ENCODE measurements around the gene GOPC.

GOPC gene

DNA sequence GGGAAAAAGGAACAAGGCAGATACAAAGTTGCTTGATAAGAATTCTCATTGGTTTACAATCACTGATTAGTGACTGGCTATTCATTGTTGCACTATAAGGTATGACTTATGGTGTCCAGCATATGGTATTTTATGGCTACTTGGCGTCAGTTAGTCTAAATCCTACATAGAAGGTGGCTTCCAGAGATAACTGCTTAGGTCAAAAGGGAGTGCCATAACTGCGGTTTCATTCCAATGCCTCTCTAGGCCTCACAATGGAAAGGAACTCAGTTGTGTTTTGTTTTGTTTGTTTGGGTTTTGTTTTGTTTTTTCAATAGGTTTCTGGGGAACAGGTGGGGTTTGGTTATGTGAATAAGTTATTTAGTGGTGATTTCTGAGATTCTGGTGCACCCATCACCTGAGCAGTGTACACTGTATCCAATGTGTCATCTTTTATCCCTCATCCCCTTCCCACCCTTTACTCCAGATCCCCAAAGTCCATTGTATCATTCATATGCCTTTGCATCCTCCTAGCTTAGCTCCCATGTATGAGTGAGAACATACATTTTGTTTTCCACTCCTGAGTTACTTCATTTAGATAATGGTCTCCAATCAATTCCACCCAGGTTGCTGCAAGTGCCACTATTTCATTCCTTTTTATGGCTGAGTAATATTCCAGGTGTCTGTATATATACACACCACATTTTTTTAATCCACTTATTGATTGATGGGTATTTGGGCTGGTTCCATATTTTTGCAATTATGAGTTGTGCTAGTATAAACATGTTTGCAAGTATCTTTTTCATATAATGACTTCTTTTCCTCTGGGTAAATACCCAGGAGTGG, 7.0 kb downstream of the GOPC start:
- DNase-seq (ENCODE audit: low read depth in 2 of 2), result no peak

DNA sequence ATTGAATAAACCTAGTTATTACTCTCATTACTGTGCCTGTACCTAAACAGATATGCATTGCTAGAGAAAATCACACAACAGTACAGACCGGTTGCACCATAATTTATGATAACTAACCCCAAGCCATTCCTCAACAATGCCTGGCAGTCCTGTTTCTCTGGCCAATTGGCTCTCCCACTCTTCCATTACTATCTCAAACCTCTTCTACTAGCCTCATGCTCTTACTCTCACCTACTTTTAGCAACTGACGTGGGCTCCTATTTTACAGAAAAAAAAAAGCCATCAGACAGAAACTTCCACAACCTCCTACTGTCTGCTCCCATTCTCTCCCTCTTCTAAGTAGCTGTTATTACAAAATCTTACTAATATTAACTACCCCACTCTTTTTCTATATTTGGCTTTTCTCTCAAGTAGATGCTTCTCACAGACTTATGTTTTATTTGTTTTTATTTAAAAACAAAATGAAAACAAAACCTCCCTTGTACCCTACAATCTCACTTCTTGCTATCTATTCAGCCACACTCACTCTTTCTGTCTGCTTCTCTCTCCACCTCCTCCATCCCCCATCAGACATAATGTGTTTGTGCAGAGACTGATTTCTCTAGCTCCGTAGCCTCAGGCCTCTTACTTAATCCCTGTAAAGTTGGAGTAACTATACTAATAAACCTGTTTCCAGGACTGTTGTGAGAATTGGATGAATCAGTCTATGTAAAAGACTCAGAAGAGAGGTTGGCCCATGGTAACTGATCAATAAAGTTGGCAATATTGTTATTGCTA, 9.1 kb downstream of the GOPC start:
- DNase-seq (ENCODE audit: low read depth in 2 of 2), result no peak

DNA sequence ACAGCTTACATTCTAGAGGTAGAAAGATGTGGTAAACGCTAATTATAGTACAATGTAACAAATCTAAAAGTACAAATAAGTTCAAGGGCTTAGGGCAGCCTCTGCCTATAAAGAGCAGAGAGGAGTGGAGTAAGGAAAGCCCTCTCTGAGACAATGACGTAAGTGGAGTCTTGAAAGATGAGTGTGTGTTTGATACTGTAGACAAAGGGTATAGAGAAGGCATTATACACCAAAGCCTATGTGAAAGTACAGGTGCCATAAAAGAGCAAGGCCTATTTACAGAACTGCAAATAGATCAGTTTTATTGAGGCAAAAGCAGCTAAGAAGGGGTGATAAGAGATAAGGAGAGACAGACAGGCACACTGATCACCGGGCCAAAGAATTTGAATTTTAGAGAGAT, 10.9 kb downstream of the GOPC start:
- DNase-seq (ENCODE audit: low read depth in 2 of 2), result no peak

DNA sequence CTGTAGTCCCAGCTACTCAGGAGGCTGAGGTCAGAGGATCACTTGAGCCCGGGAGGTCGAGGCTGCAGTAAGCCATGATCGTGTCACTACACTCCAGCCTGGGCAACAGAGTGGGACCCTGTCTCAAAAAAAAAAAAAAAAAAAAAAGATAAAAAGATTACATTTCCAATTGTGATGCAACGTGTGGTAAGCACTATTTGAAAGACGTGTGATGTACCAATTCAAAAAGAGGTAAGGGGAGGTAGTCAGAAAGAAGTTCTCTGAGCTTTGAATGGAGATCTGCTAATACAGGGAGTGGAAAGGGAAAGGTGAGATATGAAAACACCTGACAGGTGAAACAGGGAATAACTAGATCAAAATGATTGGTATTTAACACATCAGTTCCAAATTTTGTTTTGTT, 11.9 kb downstream of the GOPC start:
- DNase-seq (ENCODE audit: low read depth in 2 of 2), result no peak

DNA sequence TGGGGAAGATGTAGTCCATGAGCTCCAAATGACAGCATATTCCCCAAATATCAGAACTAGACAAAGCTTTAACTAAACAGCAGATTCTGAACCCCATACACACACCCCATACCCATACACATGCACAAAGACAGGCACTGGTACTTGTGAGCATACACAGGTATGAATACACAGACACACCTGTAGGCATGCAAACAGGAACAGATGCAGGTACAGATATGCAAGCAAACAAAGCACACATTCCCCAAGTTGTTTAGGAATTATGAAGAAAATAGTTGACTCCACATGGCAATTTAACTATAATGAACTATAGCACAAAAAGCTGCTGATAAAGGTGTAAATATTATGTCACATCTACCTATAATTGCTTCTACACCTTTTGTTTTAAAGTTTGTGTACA, 16.7 kb downstream of the GOPC start:
- DNase-seq (ENCODE audit: low read depth in 2 of 2), result no peak

DNA sequence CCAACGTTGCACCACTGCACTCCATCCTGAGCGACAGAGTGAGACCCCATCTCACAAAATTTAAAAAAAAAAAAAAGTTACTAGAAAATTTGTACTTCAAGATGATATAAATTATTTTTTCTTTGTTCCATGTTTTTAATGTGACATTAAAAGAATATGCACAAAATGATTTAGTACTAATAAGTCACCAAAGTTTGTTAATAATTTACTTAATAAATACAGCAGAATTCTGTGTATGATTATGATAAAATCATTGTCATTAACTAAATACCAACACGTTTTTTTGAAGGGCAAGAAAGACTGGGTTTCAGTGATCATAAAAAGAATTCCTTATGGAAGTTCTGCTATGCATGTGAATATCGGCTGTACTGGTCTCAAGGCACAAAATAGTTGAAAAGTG, 28.1 kb downstream of the GOPC start:
- DNase-seq (ENCODE audit: low read depth in 2 of 2), result no peak

DNA sequence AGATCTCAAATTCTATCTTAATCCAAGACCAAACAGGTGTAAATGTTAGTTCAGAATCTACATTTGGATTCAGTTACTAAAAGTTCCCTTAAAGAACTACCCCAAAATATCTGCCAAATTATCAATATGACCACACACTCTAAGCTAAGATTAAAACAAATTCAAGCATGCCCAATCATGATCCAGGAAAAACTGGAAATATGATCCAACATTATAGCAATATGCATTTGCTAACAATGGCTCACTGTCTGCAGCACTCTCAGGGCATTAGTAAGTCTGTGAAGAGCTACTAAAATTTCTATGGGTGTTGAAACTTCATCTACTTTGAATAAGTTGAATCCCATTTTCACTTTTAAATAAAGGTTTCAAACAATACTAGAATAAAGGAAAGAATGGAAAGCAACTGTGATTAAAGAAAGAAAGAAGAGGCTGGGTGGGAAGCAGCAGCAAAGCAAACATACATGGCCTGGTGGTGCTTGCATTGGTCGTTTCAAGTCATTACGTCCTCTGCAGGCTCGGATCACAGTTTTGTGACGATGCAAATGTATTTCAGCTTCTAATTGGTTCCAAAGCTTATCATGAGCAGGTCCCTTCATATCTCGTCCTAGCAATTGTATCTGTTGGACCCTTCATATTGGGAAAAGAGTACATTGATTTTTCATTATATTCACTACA, 29.2 kb downstream of the GOPC start:
- no peak for DNase-seq (ENCODE audit: low read depth in 2 of 2)

DNA sequence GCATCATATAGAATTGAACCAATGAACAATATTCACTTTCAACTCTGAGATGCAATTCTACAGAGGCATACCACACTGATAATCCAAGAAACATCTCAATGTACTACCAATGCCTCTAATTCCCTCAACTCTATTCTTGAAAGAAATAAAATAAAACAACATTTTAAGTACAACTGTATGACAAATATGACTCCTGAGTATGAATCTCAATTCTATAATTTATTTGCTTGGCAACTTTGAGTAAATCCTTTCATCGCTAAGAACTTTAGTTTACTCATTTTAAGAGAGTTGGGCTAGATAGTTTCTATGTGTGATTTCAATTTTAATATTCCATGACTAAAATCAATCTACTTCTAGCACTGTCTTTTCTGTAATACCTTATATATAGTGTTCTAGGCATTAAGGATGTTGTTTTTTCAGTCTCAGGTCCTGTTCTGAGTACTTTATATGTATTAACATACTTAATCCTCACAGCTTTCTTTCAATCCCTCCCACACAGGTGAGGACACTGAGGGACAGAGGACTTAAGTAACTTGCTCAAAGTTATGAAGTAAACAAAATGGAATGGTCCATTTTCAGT, 33.4 kb downstream of the GOPC start:
- no peak for DNase-seq (ENCODE audit: low read depth in 2 of 2)

DNA sequence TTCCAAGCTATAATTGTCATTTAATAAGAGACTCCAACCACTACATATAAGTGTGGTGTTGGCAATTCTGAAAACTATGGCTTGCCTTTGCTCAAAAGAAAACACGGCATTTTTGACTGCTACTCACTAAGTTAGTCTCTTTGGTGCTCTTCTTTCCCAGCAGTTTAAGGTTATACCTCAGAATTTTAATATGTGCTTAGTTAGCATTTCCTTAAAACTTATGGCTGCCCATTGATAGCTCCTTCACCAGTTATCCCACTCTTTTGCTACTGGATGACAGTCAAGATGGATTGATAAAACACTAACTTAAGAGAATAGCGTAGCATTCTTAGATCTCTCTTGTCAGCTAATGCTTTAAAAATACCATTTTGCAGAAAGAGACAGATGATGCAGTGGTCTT, 34.1 kb downstream of the GOPC start:
- DNase-seq (ENCODE audit: low read depth in 2 of 2), result no peak

DNA sequence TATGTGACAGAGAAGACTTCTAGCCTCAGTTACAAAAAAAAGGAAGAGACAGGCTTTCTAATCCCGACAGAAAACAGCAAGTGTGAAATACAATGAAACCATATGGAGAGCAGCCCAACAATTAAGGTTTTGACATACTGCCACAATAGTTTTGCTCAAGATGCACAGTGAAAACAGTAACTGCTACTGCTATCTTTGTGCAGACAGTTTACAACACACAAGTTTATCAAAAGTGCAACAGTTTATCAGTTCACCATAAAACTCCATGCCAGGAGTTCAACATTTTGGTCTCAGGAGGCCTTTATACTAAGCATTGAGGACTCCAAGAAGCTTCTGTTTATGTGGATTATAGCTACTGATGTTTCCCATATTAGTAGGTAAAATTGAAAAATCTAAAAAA, 37.6 kb downstream of the GOPC start:
- DNase-seq (ENCODE audit: low read depth in 2 of 2), result no peak

DNA sequence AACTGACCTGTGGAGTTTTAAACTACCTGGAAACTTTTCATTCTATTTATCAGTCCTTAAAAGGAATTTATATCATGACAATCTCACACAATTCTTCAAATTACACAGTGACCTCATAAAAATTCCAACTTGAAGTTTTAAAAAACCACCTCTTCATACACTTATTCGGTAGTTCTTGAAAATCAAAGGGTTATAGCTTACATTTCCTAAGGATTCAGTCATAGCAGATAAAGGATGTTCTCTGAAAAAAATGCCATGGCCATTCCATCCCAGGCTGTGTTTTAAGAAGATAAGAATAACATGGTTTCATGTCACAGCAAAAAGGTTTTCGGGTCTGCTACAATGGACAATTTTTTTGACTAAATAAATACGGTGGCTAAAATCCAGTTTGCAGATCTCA, 41.2 kb downstream of the GOPC start:
- DNase-seq (ENCODE audit: low read depth in 2 of 2), result no peak

DNA sequence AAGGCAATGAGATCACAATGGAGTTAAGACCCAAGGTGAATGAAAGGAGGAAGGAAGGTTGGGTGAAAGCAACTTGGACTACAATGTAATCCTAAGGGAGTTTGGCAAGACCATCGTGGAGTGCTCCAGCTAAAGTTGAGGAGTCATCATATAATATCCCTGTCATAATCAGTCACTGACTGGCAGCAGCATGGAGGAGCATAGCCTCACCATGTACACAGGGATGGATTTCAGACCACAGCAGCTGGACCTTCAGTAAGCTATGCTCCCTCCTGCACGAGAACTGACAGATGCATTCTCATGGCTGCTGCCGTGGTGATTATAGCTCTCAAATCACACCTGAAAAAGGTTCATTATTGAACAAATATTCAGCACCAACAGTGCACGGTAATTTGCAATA, 43.0 kb downstream of the GOPC start:
- DNase-seq (ENCODE audit: low read depth in 2 of 2), result no peak

DNA sequence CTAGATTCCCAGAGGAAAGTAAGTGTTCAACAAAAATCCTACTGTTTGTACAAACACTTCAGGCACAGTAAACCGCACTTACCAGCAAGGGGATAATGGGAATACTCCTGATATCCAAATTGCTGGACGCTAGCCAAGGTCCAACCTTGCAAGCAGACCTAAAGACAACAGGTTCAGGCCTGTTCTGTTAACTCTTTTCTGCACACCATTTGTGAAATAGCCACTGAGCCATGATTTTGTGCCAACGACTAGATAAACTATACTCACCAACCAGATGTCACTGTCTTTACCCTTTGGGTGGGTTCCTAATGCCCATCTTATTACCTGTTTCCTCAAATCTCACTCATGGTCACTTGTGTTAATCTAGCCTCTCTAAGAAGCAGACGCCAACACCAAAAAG, 43.5 kb downstream of the GOPC start:
- no peak for DNase-seq (ENCODE audit: low read depth in 2 of 2)

DNA sequence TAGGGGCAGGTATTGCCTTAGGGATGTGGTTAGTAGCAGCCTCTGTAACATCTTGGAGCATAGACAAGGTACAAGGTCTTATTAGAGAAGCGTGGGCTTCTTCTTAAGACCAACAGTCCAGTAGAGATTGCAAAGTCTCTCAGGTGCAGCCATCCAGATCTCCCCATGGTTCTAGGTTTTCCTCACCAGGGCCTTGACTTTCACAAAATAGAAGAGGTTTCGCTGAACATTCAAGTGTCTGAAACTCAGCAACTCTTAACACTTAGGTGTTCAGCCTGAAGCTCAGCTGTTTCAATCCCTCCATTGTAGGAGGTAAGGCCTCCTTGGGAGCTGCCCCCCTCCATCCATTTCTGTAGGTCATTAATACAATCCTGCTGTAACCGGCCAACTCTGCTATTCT, 44.4 kb downstream of the GOPC start:
- DNase-seq (ENCODE audit: low read depth in 2 of 2), result no peak

DNA sequence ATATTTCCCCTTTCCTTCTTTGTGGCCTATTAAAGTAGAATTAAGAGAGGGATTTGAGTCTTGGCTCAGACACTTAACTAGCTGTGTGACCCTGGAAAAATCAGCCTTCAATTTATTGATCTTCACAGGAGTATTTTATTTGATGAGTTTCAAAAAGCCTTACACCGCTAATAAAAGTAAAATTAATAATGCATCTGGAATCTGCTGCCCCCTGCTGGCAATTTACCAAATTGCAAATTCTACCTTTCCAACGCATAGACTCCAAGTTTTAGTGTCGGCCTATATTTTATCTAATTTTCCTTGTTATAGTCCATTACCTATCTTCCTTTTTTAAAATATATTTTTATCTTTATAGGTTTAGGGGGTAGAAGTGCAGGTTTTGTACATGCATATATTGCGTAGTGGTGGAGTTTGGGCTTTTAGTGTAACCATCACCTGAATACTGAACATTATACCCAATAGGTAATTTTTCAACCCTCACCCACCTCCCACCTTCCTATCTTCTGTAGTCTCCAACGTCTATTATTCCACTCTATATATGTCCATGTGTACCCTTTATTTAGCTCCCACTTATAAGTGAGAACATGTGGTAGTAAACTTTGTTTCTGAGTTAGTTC, 46.3 kb downstream of the GOPC start:
- no peak for DNase-seq (ENCODE audit: low read depth in 2 of 2)

DNA sequence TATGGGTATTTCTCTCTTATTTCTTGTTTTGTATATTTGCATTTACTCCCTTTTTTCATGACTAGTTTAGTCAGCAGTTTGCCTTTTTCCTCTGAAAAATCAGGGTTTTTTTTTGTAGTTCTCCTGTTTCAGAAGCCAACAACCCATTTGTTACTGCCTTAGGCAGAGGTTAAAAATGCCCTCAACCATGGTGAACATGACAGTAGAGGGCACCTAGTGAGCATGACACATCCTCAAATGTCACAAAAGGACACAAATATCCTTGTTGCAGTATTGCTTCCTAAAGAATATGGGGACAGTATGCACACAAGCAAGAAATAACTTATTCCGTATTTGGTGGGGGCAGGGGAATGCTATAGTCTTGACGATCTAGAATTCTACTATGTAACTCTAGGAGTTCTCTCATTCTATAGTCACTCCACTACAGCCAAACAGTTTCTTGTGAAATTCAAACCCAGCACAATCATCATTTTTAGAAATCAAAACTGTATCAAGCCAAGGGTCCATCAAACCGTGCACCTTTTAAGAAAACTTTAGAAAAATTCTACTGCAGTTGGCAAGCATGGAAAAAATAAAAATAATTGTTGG, 47.0 kb downstream of the GOPC start:
- DNase-seq (ENCODE audit: low read depth in 2 of 2), result no peak

DNA sequence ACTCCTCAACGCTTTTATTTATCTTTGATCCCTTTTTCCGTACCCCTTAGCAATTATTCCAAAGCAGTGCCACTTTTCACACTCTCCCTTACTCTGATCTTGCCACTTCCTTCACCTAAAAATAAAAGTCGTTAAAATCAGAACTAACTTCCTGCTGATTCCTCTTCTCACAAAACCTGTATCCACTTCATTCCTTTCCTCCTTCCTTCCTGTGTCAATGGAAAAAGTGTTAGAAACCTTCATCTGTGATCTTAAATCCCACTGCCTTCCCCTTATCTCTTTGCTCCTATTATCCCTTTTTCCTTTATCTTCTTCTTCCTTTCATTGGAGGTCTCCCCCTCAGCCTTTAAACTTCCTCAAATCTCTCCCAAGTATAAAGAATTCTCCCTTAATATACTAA, 49.2 kb downstream of the GOPC start:
- no peak for DNase-seq (ENCODE audit: low read depth in 2 of 2)

DNA sequence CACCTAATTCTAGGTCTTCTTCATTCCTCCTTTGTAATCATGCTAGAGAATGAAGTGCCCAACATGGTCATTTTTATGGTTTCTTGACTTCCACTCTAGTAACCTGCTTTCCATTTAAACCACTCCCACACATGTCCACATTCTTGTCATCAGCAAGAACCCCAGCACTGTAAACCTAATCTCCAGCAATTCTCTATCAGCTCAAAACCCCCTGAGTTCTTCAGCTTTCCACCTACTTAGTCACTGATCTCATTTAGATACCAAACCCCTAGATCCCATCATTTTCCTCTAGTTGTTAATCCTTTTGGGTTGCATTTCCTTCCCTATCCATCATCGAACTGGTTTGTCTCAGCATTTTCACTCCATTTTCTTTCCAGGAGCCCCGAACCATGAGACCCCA, 49.7 kb downstream of the GOPC start:
- no peak for DNase-seq (ENCODE audit: low read depth in 2 of 2)

DNA sequence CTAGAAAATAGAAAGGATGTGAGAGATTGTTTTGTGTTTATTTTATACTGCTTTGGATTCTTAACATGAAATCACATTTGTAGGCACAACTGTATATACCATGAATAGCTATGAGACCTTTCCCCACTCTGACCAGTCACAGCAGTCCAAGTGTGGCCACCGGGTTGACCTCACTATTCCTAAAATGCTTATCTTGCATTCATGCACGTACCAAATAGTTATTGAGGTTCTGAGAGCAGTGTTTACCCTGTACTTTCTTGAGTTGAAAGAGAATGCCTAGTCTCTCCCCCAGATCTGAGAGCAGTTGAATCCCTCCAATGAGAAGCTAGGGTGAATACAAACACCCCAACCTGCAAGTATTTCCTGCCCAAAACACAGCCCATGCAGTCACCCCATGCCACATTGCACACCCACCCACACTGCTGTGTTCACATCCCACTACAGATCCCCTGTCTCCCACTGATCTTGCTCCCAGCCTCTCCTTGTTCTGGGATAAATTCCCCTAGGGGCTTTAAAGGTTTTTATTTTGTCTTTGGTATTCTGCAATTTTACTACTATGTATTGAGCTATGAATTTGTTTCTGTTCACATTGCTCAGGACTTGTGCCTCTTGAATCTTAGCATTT, 51.6 kb downstream of the GOPC start:
- no peak for DNase-seq (ENCODE audit: low read depth in 2 of 2)

DNA sequence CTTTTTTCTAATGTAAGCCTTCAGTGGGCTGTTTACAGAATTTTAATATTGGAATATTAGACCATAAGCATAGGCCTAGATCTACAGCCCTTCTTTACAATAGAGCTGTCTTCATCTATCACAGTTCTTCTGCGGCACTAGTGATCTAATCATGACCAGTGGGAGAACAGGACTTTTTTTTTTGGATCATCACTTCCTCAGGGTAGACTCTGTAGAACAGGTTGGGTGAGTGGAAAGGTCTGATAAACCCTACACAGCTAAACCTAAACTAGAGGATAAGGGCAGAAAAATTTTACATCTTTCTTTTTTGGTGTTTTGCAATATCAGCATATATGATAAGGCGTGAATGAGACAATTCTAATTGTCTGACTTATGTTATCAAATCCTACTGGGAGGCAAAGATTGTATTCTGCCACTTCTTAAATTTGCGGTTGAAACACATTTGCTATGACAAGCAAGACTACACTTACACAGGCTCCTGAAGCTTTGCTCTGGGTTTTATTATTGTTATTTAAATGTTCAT, 52.2 kb downstream of the GOPC start:
- no peak for DNase-seq (ENCODE audit: low read depth in 2 of 2)

DNA sequence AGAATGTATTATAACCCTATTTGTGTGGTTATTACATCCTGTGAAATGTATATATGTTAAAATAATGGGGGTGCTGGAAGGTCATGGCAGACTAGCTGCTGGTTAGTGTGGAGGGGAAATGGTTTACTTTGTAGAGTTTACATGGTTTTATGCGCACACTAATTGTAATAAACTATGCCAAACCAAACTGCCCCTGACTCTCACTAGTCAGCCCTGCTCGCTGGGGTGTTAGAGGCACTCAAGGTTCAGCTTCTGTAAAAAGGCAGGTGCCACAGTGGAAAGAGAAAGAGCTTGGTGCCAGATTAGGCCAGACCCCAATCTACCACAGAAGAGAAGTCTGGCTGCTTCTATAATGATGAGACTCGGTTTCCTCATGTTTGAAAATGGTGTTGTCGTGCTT, 52.7 kb downstream of the GOPC start:
- DNase-seq (ENCODE audit: low read depth in 2 of 2), result no peak

Measured in fibroblast of skin of left quadriceps (primary cell).